HG03280 (cell line): Measurements from ENCODE around the gene ICAM5.
"Not testable (repeated sequence)": the region's sequence is repeated elsewhere in the genome, so short reads cannot be mapped to it uniquely, and the experiment has no call there.

Source experiments
- ATAC-seq: cut with Tn5 transposase; IDR thresholded peaks from one replicate; pipeline ENCODE4 v1.9.1; 2021; ENCODE audit warnings: mild to moderate bottlenecking, moderate library complexity; ENCODE audit not compliant: unreplicated experiment

ICAM5 gene

GRCh38 chr19:10270180-10270615 is 19.6 kb upstream of the ICAM5 start:
- ATAC-seq: peak; percentile 32

GRCh38 chr19:10270616-10271394 is 18.9 kb upstream of the ICAM5 start, which contains the start of gene ICAM1:
Gene ICAM1, plus strand, starts transcription at chr19:10271120. Its CDS starts 40 bp downstream, at chr19:10271160.
- no peak for ATAC-seq

- ATAC-seq: no peak
Measured at GRCh38 chr19:10271543-10272086, 18.1 kb upstream of the ICAM5 start.

GRCh38 chr19:10274589-10274988 is 15.2 kb upstream of the ICAM5 start:
- ATAC-seq: no peak

GRCh38 chr19:10277795-10278589 is 11.8 kb upstream of the ICAM5 start:
- ATAC-seq: no peak

GRCh38 chr19:10278935-10279334 is 10.8 kb upstream of the ICAM5 start:
- no peak for ATAC-seq

- no peak for ATAC-seq
Measured at GRCh38 chr19:10279737-10280442, 9.9 kb upstream of the ICAM5 start.

GRCh38 chr19:10282043-10282442 is 7.7 kb upstream of the ICAM5 start:
- not testable (repeated sequence) for ATAC-seq

- no peak for ATAC-seq
Measured at GRCh38 chr19:10283301-10284064, 6.3 kb upstream of the ICAM5 start.

GRCh38 chr19:10284065-10284959 is 5.4 kb upstream of the ICAM5 start:
- no peak for ATAC-seq

- no peak for ATAC-seq
Measured at GRCh38 chr19:10284960-10285278, 4.8 kb upstream of the ICAM5 start.

- ATAC-seq: no peak
Measured at GRCh38 chr19:10285393-10285792, 4.4 kb upstream of the ICAM5 start.

GRCh38 chr19:10286803-10287737 is 2.7 kb upstream of the ICAM5 start, which contains the start of gene ICAM4:
Gene ICAM4, plus strand, starts transcription at chr19:10286955. Its CDS starts 58 bp downstream, at chr19:10287013.
- ATAC-seq: no peak

- ATAC-seq: no peak
Measured at GRCh38 chr19:10288662-10289166, 1.0 kb upstream of the ICAM5 start.

GRCh38 chr19:10289167-10289835 is 451 bp upstream of the ICAM5 start:
- peak; percentile 30 for ATAC-seq

- ATAC-seq: no peak
Measured at GRCh38 chr19:10290357-10290875, 664 bp downstream of the ICAM5 start.

- ATAC-seq: no peak
Measured at GRCh38 chr19:10290876-10291553, 1.3 kb downstream of the ICAM5 start.
